ENCODE measurements around the gene ATRNL1. TPM values are rescaled to one million over a fixed set of nuclear protein-coding genes. Genes with fewer than 3 reads are reported as not detected.

The ATRNL1 gene
- polyA plus RNA-seq, 3 donors: 23.6 to 28.3 (median 26.8) TPM

DNA sequence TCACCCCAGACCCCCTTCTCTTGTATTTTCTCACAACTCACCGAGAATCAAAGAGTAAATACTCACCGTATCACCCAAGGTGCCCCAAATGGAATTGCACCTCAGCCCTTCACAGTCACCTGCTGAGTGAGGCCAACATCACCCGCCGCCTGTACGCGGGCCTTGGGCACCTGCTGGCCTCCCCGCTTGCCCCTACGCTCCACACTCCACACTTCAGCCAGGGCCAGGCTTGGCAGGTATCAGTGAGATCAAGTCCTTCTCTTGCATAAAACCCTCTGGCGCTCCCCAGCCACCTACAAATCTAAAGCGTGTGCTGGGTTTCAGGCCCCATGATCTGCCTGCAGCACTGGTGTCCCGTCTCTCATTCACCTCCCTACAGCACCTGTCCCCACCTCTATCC, 879.3 kb downstream of the ATRNL1 start:
- DNase-seq (ENCODE audit: low read depth in 3 of 3, low spot score in 2 of 3): no peak

DNA sequence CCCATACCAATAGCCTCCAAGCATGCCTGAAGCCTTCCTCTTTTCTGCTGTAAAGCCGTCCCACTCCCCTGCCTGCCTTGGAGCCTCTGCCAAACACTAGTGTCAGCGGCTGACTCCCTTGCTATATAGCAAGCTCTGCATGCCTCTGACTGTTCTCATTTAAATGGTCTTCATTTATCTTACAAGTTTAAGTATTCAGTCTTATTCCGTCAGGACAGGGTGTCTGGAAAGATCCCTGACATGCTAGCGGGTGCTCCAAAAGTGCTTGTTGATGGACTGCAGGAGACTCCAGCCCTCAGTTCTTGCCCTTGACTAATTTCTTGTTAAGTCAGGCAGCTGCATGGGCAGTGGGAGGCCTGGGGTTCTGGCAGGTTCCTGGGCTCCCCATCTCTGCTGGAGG, 881.2 kb downstream of the ATRNL1 start:
- DNase-seq (ENCODE audit: low read depth in 3 of 3, low spot score in 2 of 3): no peak

DNA sequence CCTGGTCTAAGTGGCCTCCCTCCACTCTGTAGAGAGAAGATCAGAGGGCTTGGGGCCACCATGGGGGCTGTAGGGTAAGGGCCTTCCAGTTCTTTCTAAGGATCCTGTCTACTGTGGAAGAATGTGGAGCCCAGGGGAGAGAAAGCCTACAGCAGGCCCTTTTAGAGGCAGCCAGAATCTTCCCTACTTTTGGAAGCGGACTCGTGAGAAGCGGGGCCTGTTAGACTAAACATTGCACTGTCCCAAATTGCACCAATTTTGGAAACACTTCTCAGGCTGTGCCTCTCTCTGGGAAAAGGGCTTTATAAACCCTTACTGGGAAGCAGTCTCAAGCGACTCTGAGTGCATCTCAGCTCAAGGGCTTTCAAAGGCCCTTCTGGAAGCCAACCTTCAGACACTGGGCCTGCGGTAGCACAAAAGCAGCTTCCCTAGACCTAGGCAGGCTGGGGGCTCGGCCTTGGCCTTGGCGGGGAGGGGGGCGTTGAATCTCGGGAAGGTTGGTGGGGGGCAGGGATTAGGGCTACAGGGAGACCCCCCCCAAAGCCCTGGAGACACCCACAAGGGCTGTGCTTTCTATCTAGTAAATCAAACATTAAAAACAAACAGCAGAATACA, 881.8 kb downstream of the ATRNL1 start:
- DNase-seq (ENCODE audit: low read depth in 3 of 3, low spot score in 2 of 3): no peak

DNA sequence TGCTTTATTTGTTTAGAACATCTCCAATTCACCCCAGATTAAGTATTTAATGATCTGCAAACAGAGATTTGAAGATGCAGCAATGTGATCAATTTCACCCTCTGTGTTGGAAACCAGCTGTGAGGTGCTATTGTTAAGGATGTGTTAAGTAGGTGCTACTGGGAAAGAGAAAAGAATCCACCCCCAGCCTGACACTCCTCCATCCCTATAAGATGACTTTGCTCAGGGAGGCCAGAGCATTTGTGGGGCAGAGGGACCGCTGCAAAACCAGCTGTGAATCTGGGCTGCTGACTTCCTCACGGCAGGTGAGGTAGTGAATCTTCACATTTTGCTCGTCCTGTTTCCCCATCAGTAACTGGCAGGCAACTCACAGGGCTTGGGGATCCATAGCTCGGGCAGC, 882.3 kb downstream of the ATRNL1 start:
- DNase-seq (ENCODE audit: low read depth in 3 of 3, low spot score in 2 of 3): no peak

DNA sequence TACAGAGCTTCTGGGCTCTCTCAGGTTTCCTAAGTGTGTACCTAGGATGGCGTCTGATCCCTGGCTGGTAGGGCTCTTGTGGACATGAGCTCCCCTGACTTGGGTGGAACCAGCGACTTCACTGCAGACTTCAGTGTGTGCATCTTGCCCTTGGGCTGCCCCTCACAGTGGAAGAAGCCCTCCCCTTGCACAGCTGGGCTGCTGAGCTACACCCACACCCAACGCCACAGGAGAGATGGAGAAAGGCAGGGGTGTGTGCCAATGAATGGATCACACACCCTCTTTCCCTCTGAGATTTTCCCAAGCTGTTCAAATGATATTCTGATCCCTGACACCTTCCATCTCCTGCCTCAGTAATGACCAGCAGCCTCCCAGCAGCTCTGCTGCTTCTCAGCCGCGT, 883.2 kb downstream of the ATRNL1 start:
- DNase-seq (ENCODE audit: low read depth in 3 of 3, low spot score in 2 of 3): no peak

DNA sequence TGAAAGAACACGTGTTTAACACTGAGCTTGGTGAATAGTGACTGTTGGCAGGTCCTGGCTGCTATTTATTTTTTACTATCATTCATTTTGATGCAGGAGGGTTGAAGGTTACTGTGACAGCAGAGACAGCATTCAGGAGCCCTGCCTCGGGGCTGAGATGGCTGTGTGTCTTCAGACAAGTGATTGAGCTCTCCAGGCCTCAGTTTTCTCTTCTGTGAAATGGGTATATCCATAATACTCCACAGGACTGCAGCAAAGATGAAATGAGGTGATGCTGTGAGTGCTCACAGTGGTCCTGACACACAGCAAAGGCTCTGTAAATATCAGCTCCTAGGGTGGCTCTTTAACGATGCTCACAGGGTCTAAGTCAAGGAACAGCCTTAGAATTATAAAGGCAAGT, 884.7 kb downstream of the ATRNL1 start:
- DNase-seq (ENCODE audit: low read depth in 3 of 3, low spot score in 2 of 3): no peak

DNA sequence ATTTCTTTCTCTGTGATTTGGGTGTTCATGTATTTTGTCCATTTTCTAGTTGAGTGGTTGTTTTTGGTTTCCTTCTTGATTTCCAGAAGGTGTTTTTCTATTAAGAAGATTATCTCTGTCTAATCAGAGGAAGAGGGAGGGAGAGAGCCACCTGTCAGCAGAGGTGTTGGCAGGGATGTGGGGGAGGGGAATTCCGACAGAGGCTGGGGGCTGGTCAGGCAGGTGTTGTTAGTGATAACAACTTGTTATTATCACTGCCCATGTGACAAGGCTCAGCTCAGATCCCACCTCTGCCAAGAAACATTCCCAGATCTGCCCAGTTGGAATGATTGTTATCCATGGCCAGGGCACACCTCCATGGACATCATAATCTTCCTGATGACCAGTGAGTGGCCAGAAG, 886.4 kb downstream of the ATRNL1 start:
- no peak for DNase-seq (ENCODE audit: low read depth in 3 of 3, low spot score in 2 of 3)

DNA sequence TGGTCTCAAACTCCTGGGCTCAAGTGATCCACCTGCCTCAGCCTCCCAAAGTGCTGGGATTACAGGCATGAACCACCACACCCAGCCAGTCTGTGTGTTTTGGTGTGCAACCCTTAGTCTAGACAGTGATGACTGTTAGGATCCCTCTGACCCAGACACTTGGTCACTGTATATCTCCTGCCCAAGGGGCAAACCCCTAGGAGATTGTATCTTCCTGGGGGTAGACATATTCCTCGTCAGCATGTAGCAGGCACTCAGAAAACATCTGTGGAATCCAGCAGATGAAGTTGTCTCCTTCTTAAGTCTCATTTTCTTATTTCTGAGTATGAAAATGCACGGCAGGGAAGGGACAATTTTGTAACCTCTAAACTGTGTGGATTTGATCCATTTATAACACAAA, 887.3 kb downstream of the ATRNL1 start:
- DNase-seq (ENCODE audit: low read depth in 3 of 3, low spot score in 2 of 3): peak in 1 of 3 donors; percentile 29

DNA sequence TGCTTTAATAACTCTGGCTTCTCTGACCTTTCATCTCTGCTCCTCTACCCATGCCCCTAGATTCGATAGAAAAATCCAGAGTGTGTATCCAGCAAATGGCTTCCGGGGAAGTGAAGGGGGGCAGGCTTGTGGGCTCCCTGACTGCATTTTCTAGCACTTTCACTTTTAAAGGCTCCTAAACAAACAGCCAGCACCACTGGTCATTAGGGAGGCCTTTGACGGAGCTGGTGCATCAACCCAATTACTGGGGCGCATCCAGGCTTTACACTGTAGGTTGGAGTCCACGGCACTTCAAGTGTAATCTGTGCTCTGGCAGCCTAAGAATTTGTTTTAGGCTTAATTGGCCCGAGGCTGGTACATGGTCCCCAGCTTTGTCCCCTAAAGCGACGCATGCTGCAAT, 887.9 kb downstream of the ATRNL1 start:
- peak in 1 of 3 donors; percentile 27 for DNase-seq (ENCODE audit: low read depth in 3 of 3, low spot score in 2 of 3)

DNA sequence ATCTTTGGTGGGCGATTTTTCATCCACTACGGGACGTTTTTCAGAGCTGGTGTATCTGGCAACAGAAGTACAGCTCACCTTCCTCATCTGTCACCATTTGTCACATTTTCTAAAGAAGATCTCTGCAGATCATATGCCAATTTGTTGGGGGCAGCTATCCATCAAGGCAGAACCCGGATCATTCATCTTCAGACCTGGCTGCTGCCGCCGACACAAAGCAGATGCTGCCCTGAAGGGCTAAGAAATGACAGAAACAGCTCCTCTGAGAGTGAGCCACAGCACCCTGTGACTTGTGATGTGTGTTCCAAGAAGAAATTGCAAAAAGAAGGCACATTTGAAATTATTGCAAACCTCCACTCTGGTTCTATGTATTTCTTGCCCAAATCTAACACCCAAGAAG, 888.9 kb downstream of the ATRNL1 start:
- no peak for DNase-seq (ENCODE audit: low read depth in 3 of 3, low spot score in 2 of 3)

DNA sequence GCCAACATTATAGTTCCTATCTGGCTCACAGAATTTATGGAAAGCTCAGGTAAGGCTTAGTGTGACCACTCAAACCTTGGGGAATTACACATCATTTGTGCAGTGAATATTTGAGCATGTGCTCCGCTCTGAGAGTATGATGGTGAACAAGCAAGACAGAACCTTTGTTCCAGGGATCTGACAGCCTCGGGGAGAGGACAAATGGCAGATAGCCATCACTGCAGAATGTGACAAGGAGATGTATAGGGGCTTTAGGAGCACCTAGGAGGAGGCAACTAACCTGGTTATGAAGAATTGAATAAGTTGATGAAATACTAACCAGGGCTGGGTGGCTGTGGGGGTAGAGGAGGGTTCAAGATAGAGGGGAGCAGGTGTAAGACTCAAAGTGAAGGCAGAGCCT, 889.4 kb downstream of the ATRNL1 start:
- no peak for DNase-seq (ENCODE audit: low read depth in 3 of 3, low spot score in 2 of 3)

DNA sequence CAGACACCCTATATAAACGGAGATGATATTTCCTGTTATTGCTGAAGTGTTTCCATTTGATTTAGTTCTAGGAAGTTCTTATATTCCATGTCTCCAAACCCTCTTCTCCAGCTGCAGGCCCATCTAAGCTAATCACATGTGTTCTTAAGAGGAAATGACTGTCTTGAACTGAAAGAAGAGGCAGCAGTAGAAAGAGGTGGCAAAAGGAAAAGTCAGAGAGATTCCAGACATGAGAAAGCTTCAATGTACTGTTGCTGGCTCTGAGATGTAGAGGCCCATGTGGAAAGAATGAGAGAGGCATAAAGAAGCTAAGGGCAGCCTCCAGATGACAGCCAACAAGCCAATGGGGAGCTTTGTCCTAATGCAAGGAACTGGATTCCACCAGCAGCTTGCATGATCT, 892.6 kb downstream of the ATRNL1 start:
- no peak for DNase-seq (ENCODE audit: low read depth in 3 of 3, low spot score in 2 of 3)

DNA sequence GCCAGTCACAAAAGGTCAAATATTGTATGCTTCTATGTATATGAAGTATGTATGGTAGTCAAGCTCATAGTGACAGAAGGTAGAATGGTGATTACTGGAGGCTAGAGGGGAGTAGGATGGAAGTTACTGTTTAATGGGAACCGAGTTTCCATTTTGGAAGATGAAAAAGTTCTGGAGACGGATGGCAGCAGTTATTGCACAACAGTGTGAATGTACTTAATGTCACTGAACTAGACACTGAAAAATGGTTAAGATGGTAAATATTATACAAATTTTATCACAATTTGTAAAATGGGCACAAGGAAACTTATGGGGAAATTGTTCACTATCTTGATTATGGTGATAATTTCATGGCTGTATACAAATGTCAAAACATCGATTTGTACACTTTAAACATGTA, 895.2 kb downstream of the ATRNL1 start:
- no peak for DNase-seq (ENCODE audit: low read depth in 3 of 3, low spot score in 2 of 3)

DNA sequence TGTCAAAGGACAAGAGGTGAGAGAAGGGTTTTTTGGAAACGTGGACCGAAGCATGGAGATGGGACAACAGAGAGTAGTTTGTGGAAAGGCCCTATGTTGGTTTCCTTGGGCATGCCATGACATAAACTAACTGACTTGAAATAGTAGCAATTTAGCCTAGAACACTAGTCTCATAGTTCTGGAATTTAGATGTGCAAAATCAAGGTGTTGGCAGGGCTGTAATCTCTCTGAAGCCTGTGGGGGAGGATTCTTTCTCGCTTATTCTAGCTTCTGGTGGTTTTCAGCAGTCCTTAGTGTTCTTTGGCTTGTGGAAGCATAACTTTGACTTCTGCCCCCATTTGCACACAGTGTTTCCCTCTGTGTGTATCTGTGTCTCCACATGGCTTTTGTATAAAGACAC, 896.5 kb downstream of the ATRNL1 start:
- no peak for DNase-seq (ENCODE audit: low read depth in 3 of 3, low spot score in 2 of 3)

DNA sequence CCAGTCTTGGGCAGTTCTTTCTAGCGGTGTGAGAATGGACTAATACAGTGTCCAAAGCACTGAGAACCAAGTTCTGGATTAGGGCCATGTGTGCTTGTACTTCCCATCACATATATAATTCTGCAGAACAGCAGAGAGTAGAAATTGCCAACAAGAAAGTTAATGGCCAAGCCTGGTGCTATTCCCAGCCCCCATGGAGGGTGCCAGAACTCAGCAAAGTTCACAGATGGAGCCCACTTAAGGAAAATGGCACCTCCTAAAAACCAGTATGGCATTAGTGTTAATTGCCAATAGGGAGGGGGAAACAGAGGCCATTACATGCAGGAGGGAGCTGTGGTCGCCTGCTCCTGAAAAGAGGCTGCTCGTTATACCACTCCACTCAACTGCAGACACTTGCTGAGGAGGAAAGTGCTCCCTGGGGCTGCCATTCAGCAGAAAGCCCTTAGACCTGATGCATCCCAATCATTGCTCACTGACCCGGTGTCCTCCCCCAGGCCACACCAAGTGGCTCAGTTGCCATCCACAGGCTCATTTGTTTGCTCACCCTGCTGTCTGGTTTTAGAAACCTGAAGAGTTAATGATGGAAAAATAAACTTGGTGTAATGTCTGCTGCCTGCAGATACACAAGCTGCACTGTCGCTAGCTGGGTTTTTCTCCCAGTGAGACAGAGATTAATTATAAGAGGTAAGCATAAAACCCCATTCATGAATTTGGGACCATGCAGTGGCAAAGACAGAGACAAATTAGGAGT, 899.2 kb downstream of the ATRNL1 start:
- DNase-seq (ENCODE audit: low read depth in 3 of 3, low spot score in 2 of 3): no peak

DNA sequence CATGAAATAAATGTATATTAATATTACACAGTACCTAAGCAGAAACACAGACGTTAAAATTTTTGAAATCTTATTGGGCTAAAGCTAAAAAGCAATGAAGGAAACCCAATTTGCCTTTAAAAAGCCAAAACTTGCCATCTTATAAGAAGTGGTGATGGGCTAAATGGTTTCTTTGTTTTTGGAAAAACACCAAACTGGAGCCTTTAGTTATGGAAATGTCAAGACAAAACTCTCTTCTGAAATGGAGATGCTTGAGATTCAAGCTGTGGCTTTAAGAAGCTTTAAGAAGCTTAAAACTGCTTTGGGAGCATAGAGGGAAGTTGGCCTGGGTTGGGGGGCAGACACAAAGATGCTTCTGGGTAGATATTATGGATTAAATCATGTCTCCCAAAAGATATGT, 902.9 kb downstream of the ATRNL1 start:
- DNase-seq (ENCODE audit: low read depth in 3 of 3, low spot score in 2 of 3): no peak

DNA sequence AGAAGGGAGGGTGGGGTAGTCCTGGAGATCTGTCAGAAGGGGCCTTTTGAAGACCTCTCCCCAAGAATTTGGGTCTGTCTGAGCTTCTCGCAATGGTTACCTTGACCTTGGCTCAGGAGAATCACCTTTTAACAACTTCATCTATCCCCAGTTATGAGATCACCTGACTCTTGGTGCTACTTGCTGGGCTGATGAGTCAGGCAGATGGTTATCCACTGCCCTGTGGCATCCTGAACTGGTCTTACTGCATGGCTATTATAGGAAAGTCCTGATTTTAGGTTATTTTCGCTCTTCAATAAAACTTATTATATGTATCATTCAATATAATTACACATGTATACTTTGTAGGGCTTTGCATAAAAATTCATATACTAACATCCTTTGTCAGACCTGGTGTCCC, 905.1 kb downstream of the ATRNL1 start:
- DNase-seq (ENCODE audit: low read depth in 3 of 3, low spot score in 2 of 3): no peak

Other genes with a start within 250 kb of the ATRNL1 start
- 10 to 100 TPM; 35.1 to 39.4 (median 38.7) TPM for gene TRUB1, start 155.2 kb upstream of the ATRNL1 start, polyA plus RNA-seq (ENCODE audit: insufficient read length in 3 of 3)